Endothelial cell of umbilical vein (primary cell): ENCODE results near the gene LAIR1. TPM values are rescaled to one million over a fixed set of nuclear protein-coding genes. Genes with fewer than 3 reads are reported as not detected.
"Not testable (repeated sequence)": the region's sequence is repeated elsewhere in the genome, so short reads cannot be mapped to it uniquely, and the experiment has no call there.

Source experiments
- BruUV-seq: library from RNA; stranded (reverse); fragments of 400-500 nt; replicated peaks from 2 replicates; lab custom pipeline; 2021; lab: Mats Ljungman, UMichigan
- CTCF ChIA-PET: fragments of 300-600, 350-600 bp; sonication (Branson Sonifier 250); formaldehyde crosslinking; loops from one replicate; lab custom pipeline; 2021; ENCODE audit warnings: antibody characterized with exemption, inconsistent platforms; lab: Charles Lee
- POLR2A ChIA-PET: fragments of 300-600, 350-600 bp; sonication (Branson Sonifier 250); formaldehyde crosslinking; loops from one replicate; lab custom pipeline; 2021; ENCODE audit warnings: antibody characterized with exemption, inconsistent platforms; lab: Charles Lee
- DNase-seq: peaks from one replicate; pipeline ENCODE4 v3.0.0-alpha.2; 2011; ENCODE audit warnings: low read depth, low spot score
- FAIRE-seq: peaks from 2 replicates; lab custom pipeline; 2011; peaks lifted over from hg19 to GRCh38; lab: Jason Lieb, UNC
- H2AFZ ChIP-seq: 2 replicates; pipeline ENCODE4 v1.6.0; 2012; ENCODE audit warnings: low read depth, low read length, control low read depth, inconsistent platforms
- H3K27ac ChIP-seq: 2 replicates; pipeline ENCODE4 v1.5.1; 2011; ENCODE audit warnings: low read depth, mild to moderate bottlenecking, control low read depth, low read length, moderate library complexity; ENCODE audit not compliant: insufficient read depth
- H3K27me3 ChIP-seq, 2 experiments: 2 replicates each; pipeline versions ENCODE4 v1.6.0 to v1.6.1; 2011; ENCODE audit warnings: low read length in 2 of 2, mixed read lengths in 1 of 2; ENCODE audit not compliant: control insufficient read depth in 2 of 2, insufficient read depth in 2 of 2
- H3K36me3 ChIP-seq, 2 experiments: 2 replicates in 1 of 2; 3 replicates in 1 of 2; pipeline ENCODE4 v1.5.1; 2011; ENCODE audit warnings: low read length in 2 of 2, mild to moderate bottlenecking in 1 of 2, moderate library complexity in 1 of 2; ENCODE audit not compliant: control insufficient read depth in 2 of 2, insufficient read depth in 2 of 2; ENCODE audit errors: extremely low read depth in 1 of 2
- H3K4me1 ChIP-seq: 3 replicates; pipeline ENCODE4 v1.5.1; 2011; ENCODE audit warnings: mild to moderate bottlenecking, low read length; ENCODE audit not compliant: control insufficient read depth, insufficient read depth; ENCODE audit errors: extremely low read depth
- H3K4me2 ChIP-seq: 2 replicates; pipeline ENCODE4 v1.6.1; 2011; ENCODE audit warnings: low read length, control low read depth, mixed read lengths; ENCODE audit not compliant: insufficient read depth
- H3K4me3 ChIP-seq, 3 experiments: fragments of 200-600 bp in 1 of 3; sonication (generic), shearing (Covaris generic) in 1 of 3; replicated peaks in 1 of 3; 2 replicates each; pipeline ENCODE4 v1.5.1; 2011 to 2016; ENCODE audit warnings: control low read depth in 3 of 3, low read length in 3 of 3, mild to moderate bottlenecking in 2 of 3, inconsistent platforms in 1 of 3, low read depth in 1 of 3, moderate library complexity in 1 of 3; ENCODE audit not compliant: insufficient read depth in 1 of 3
- H3K79me2 ChIP-seq: 2 replicates; pipeline ENCODE4 v1.6.0; 2012; ENCODE audit warnings: low read length, inconsistent platforms; ENCODE audit not compliant: control insufficient read depth, insufficient read depth
- H3K9ac ChIP-seq: replicated peaks from 2 replicates; pipeline ENCODE3; 2011; ENCODE audit warnings: low read length, control low read depth; ENCODE audit not compliant: insufficient read depth; ENCODE audit errors: extremely low read depth
- H3K9me1 ChIP-seq: replicated peaks from 3 replicates; pipeline ENCODE4 v1.6.0; 2011; ENCODE audit warnings: mild to moderate bottlenecking, low read length; ENCODE audit not compliant: control insufficient read depth, insufficient read depth; ENCODE audit errors: extremely low read depth
- H3K9me3 ChIP-seq: replicated peaks from 2 replicates; pipeline ENCODE4 v1.5.1; 2012; ENCODE audit warnings: low read length, inconsistent platforms; ENCODE audit not compliant: control insufficient read depth, insufficient read depth
- H4K20me1 ChIP-seq: replicated peaks from 2 replicates; pipeline ENCODE3; 2011; ENCODE audit warnings: mild to moderate bottlenecking, low read length; ENCODE audit not compliant: control insufficient read depth, insufficient read depth; ENCODE audit errors: extremely low read depth
- dilution Hi-C: fragments of 300-500 bp; cut with MboI; formaldehyde crosslinking; loops from one replicate; pipeline ENCODE4 v1.15.0; 2019; ENCODE audit warnings: low sequenced_read_pairs; ENCODE audit not compliant: extremely low pct_ligation_motif_present
- intact Hi-C: fragments of 100-400 bp; cut with micrococcal nuclease; formaldehyde crosslinking; loops from one replicate; pipeline ENCODE4 v1.10.0; 2022
- polyA plus RNA-seq, 4 experiments: library from polyadenylated mRNA; depleted of rRNA in 3 of 4; stranded (reverse) in 3 of 4; unstranded in 1 of 4; fragments of >200 nt; gene quantifications; 2 replicates each; pipeline versions ENCODE4 v1.2.1 to v1.2.3, GENCODE V29; 2011 to 2012; ENCODE audit warnings: missing spikeins in 1 of 4
- total RNA-seq: library from RNA; stranded (reverse); gene quantifications from 2 replicates; pipeline ENCODE4 v1.2.3, GENCODE V29; 2021

The LAIR1 gene
- total and polyA plus RNA-seq, 2 donors (not counting 3 experiments of a cell fraction or from before 2014, with no cell fraction given): not detected

GRCh38 chr19:54322934-54323333 lies 41.8 kb downstream of the LAIR1 start:
- H3K9me1 ChIP-seq, dilution Hi-C loops, H4K20me1 ChIP-seq, H3K4me1 ChIP-seq, H3K27me3 ChIP-seq, BruUV-seq, H3K36me3 ChIP-seq, H3K79me2 ChIP-seq, DNase-seq, POLR2A ChIA-PET, intact Hi-C loops, H3K9ac ChIP-seq, FAIRE-seq, H3K27ac ChIP-seq, H3K9me3 ChIP-seq, H2AFZ ChIP-seq, H3K4me2 ChIP-seq, H3K4me3 ChIP-seq: not testable (repeated sequence)
- CTCF ChIA-PET: interaction anchor here (1.4 to 2.4 kb wide), 2 partner anchors 57 to 68 kb away, joined by 3 to 8 read pairs; no protein-coding TSS in a partner anchor

- H3K27me3 ChIP-seq, H3K79me2 ChIP-seq, dilution Hi-C loops, H3K36me3 ChIP-seq, H3K4me1 ChIP-seq, H2AFZ ChIP-seq, H3K9me3 ChIP-seq, POLR2A ChIA-PET, H3K27ac ChIP-seq, FAIRE-seq, H3K9ac ChIP-seq, H4K20me1 ChIP-seq, DNase-seq, H3K4me2 ChIP-seq, H3K4me3 ChIP-seq, H3K9me1 ChIP-seq, intact Hi-C loops, BruUV-seq: not testable (repeated sequence)
- CTCF ChIA-PET: interaction anchor here (1.4 kb wide), 1 partner anchor 56 kb away, joined by 3 read pairs; no protein-coding TSS in a partner anchor
Observed at GRCh38 chr19:54322295-54322694, 42.4 kb downstream of the LAIR1 start.
